HS-27A (cell line): Measurements from ENCODE around the gene LRRK1.

Source experiments
- DNase-seq: peaks from one replicate; pipeline ENCODE4 v3.0.0-alpha.2; 2012; ENCODE audit warnings: low read depth, missing footprints

Gene LRRK1

DNA sequence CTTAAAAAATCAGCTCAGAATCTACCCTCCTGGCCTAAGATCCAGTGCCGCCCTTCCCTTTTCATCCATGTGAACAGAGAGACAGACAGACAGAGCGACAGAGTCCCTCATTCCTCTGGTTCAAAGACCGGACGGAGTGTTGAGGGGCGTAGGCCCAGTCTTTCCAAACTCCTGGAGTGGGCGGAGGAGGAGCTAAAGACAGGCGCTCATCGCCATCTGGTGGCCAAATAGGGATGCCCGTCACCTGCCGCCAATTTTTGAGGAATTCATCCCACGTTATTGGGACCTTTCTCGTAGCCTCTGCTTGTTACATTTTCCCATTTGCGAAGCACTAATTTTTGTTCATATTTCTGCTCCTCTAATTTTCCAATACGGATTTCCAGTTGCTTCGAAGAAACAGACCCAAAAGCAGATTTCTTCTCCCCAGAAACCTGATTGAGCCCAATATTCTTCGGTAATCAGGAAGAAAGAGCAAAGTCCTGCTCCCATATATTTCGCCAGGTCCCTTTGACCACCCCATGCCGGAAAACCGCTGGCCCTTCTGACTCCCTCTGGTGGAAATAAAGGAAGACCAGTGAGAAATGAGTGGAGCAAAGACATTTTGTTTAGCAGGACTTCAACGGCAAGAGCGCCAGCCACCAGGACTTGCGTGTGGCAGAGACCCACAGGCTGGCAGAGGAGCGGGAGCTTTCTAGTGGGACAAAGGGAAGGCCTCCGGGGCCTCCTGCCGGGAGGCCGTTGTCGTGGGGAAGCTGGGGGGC lies 88.0 kb downstream of the LRRK1 start:
- DNase-seq = peak; percentile 61

GRCh38 chr15:101008158-101009139 lies 89.3 kb downstream of the LRRK1 start:
- DNase-seq = peak; percentile 7

- no peak for DNase-seq
Observed at GRCh38 chr15:101009176-101009575, 90.0 kb downstream of the LRRK1 start.

GRCh38 chr15:101010781-101011180 lies 91.6 kb downstream of the LRRK1 start:
- DNase-seq = no peak

DNA sequence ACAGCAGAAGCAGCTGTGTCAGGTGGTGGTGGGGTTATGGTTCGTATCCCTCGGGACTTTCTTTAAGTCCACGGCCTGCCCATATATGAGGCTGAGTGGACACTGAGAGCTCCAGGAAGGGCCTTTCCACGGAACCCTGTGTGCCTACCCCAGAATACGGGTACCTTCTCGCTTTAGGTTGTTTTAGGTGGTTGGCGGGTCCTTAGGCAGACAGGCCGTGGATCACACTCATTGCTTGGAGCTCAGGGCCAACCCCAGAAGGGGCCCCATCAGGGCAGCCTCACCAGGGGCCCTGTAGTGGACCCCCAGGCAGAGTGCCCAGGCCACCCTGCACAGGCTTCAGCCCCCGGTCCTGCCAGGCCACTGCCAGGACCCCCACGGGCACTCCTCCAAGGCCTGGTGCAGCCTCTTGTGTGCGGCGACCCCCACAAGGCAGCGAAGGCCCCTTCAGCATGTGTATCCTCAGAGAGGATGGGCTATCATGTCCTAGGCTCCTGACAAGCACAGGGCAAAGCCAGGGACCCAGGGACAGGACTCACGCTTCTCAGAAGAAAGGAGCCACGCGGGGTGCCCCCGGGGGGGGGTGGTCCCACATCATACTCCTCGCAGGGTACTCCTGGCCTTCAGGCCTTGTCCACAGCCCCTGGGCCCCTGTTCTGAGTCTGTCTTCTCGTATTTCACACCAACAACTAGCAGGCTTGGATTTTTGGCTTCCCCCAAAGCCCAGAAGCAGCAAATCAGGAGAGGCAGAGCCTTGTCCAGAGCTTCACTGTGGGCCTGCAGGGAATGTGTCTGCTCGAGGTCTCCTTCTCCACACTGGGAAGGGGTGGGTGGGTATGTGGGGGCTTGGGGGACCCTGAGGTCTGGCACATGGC lies 93.4 kb downstream of the LRRK1 start:
- no peak for DNase-seq

GRCh38 chr15:101013201-101013550 lies 94.0 kb downstream of the LRRK1 start:
- no peak for DNase-seq

- DNase-seq = no peak
Observed at GRCh38 chr15:101013769-101014675, 94.9 kb downstream of the LRRK1 start.

DNA sequence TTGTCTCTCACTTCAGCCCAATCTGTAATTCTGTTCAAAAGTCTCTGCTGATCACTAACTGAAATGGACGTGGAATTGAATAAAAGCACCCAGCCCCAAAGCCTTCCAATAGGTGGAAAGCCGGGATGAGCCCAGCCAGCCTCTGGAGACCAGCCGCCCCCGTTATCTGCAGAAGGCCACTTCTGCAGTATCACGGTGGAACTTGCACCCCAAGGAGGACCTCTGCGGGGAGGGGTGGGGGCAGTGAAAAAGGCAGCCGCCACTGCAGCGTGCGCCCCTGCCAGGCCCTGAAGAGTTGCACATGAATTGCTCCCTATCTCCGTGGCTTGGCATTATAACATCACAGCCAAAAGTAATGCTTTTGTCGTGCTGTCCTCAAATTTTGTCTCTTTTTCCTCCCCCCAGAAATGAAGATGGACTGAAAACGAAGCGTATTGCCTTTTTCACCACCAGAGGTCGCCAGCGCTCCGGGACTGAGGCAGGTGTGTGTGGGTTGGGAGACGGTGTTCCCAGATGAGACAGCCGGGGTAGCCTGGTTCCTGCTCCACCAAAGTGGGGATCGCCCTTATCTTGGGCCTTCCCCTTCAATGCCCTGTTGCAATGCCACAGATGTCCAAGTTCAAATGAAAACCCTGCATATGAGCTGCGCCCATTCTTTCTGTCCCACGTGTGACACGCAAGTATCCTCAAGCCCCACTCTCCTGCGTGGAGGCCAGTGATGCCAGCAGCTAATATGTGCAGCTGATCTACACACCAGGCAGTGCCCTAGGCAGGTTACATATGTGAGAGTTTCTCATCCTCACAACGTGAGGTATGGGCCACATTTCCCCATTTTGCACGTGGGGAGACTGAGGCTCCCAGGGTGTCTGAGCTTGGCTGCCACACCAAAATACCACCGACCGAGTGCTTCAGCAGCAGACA lies 96.0 kb downstream of the LRRK1 start:
- peak; percentile 51 for DNase-seq

DNA sequence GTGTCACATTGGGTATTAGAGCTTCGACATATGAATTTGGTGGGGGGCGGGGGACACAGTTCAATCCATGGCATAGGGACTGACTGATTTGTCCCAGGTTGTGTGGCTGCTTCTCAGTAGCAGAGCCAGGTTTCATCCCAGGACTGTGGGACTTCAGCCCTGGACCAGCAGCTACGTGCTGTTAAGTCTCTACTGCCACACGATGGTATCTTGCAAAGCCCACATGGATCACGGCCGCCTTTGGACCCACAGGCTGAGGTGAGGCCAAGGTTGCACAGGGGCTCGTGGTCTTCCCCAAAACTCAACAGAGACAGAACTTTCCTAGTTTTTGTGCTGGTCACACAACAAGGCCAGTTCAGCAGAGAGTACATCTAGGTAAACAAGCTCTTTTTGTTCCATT lies 97.4 kb downstream of the LRRK1 start:
- DNase-seq = no peak

GRCh38 chr15:101017093-101017754 lies 98.1 kb downstream of the LRRK1 start:
- DNase-seq = no peak

GRCh38 chr15:101018016-101018415 lies 98.9 kb downstream of the LRRK1 start:
- DNase-seq = no peak

DNA sequence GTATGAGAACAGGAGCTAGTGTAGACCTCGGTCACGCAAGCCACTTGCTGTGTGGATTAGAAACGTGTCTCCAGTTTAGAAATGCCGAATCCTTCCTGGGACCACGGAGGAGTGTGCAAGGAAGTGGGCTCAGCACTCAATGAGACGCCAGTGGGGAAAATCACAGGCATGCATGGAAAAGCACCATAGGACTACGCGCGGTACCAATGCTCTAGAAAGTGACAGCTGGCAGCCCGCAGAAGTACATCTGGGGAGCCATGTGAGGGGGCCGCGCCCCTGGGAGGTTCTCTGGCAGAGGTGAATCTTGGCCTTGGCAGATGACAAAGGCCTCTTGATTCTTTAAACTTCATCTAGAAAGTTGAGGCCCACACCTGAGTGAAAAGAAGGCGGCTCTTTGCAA lies 99.3 kb downstream of the LRRK1 start:
- no peak for DNase-seq

- DNase-seq = no peak
Observed at GRCh38 chr15:101019366-101019896, 100.3 kb downstream of the LRRK1 start.

DNA sequence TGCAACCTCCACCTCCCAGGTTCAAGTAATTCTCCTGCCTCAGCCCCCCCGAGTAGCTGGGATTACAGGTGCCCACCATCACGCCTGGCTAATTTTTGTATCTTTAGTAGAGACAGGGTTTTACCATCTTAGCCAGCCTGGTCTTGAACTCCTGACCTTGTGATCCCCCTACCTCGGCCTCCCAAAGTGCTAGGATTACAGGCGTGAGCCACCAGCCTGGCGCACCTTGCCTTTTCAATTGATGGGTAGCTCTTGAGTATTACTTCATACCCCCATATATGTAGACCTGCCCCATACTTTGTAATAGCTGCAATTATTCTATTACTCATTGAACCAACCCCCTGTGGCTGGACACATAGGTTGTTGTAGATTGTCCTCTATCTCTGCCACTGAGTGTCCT lies 101.3 kb downstream of the LRRK1 start:
- DNase-seq = no peak

DNA sequence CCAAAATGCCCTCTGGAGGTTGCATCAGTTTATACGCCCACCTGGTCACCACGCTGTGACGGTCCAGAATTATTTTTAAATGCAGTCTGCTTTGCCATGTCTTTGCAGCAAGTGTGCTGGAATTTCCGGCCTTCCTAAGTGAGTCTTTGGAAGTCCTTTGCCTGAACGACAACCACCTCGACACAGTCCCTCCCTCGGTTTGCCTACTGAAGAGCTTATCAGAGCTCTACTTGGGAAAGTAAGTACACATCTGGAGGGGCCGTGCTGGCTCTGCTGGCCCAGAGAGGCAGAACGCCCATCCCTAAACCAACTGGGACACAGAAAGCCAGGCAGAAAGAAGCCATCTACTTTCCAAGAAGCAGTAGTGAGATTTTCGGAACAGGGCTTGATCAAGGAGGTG lies 101.8 kb downstream of the LRRK1 start:
- no peak for DNase-seq

GRCh38 chr15:101022306-101022705 lies 103.1 kb downstream of the LRRK1 start:
- no peak for DNase-seq

DNA sequence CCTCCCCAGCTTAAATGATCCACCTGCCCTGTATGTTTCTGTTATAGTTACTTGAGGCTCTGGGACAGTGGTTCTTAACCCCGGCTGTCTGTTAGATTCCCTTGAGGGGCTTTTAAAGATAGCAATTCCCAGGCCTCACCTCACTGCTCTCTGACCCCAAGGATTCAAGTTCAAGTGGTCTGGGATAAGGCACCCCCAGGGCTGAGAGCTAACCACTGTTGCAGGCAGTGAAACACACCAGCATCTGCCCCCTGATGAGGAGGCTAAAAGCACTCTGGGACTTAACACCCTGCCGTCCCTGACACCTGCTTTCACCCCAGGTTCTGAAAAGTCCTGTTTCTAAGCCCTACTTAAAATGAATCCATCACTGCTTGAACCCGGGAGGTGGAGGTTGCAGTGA lies 103.7 kb downstream of the LRRK1 start:
- DNase-seq = no peak

GRCh38 chr15:101023501-101024072 lies 104.4 kb downstream of the LRRK1 start:
- DNase-seq = no peak
